D721Med (cell line): Measurements from ENCODE around the gene SIGLEC11.
"Not testable (repeated sequence)": the region's sequence is repeated elsewhere in the genome, so short reads cannot be mapped to it uniquely, and the experiment has no call there.

ENCODE experiments used
- DNase-seq: peaks from one replicate; pipeline ENCODE4 v3.0.0; 2011; ENCODE audit warnings: low spot score; ENCODE audit not compliant: insufficient read length
- FAIRE-seq: peaks from 2 replicates; lab custom pipeline; 2011; peaks lifted over from hg19 to GRCh38; lab: Jason Lieb, UNC
- CTCF ChIP-seq: IDR thresholded peaks from 2 replicates; pipeline ENCODE4 v1.5.1; 2012; ENCODE audit warnings: mild to moderate bottlenecking, control low read depth; ENCODE audit not compliant: insufficient read depth; ENCODE audit errors: missing control alignments

The SIGLEC11 gene

GRCh38 chr19:49950956-49951526, 9.9 kb downstream of the SIGLEC11 start:
- TF ChIP-seq CTCF = no peak
- DNase-seq (no peak), FAIRE-seq (no peak)

- FAIRE-seq (no peak), DNase-seq (no peak)
- TF ChIP-seq CTCF = no peak
Measured at GRCh38 chr19:49950590-49950948, 10.4 kb downstream of the SIGLEC11 start.

GRCh38 chr19:49949742-49950589, 11.0 kb downstream of the SIGLEC11 start:
- FAIRE-seq (no peak), DNase-seq (no peak)
- TF ChIP-seq CTCF = no peak

- DNase-seq (no peak), FAIRE-seq (no peak)
- TF ChIP-seq CTCF = no peak
Measured at GRCh38 chr19:49946415-49946814, 14.6 kb downstream of the SIGLEC11 start.

- not testable (repeated sequence) for DNase-seq, FAIRE-seq
Measured at GRCh38 chr19:49944567-49944966, 16.4 kb downstream of the SIGLEC11 start.

- DNase-seq = no peak
- TF ChIP-seq CTCF = no peak
- no peak for FAIRE-seq
Measured at GRCh38 chr19:49940482-49940791, 20.5 kb downstream of the SIGLEC11 start.

- no peak for FAIRE-seq
- no peak for DNase-seq
- TF ChIP-seq CTCF = peak; percentile 3
Measured at GRCh38 chr19:49939721-49940481, 21.1 kb downstream of the SIGLEC11 start.
